Measurements from ENCODE around the gene SLC25A4. TPM values are rescaled to one million over a fixed set of nuclear protein-coding genes. Genes with fewer than 3 reads are reported as not detected.

SLC25A4 gene
- total RNA-seq, 4 donors from 2014 or later, result 135 to 158 (median 140) TPM

DNA sequence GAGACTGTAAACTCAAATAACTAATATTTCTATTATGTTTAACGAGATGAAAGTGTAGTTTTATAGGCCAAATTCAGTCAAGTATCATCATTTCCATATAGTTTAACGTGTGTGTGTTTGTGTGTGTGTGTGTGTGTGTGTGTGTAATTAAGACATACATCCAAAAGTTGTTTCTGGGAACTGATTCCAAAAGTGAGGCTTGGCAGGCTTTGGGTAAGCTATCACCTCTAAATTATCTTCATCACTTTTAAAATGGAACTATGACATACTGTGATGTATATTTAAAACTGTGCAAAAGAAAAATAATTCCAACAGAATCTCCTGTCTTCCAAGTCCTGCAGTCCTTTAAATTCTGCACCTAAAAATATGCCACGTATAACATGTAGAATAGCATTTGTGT is 19.1 kb upstream of the SLC25A4 start:
- H3K36me3 ChIP-seq, result no peaks in the 10 kb centered on the region
- intact Hi-C loops (cut with DNase I), result no loop called here
- no peak for TF ChIP-seq CTCF (IDR thresholded peaks at IDR 0.05)
- TF ChIP-seq POLR2A (IDR thresholded peaks at IDR 0.05; ENCODE audit: low read depth), result no peak
- no peak for TF ChIP-seq POLR2AphosphoS5 (IDR thresholded peaks at IDR 0.05)
- no peak for TF ChIP-seq EP300 (IDR thresholded peaks at IDR 0.05)
- no peak for DNase-seq (ENCODE audit: extremely low spot score)
- H3K4me1 ChIP-seq, result peaks cover 15 to 18% (median 17%) of the 10 kb centered on the region in 4 donors
- WGBS, result 49% methylated on average over 3 of the region's 3 CpGs
- no peak overlapping the region for H3K4me3 ChIP-seq
- H3K27ac ChIP-seq (replicated peaks in 1 of 4), result no peak overlapping the region
- no peaks in the 10 kb centered on the region for H3K9me3 ChIP-seq
- H3K27me3 ChIP-seq, result no peaks in the 10 kb centered on the region

DNA sequence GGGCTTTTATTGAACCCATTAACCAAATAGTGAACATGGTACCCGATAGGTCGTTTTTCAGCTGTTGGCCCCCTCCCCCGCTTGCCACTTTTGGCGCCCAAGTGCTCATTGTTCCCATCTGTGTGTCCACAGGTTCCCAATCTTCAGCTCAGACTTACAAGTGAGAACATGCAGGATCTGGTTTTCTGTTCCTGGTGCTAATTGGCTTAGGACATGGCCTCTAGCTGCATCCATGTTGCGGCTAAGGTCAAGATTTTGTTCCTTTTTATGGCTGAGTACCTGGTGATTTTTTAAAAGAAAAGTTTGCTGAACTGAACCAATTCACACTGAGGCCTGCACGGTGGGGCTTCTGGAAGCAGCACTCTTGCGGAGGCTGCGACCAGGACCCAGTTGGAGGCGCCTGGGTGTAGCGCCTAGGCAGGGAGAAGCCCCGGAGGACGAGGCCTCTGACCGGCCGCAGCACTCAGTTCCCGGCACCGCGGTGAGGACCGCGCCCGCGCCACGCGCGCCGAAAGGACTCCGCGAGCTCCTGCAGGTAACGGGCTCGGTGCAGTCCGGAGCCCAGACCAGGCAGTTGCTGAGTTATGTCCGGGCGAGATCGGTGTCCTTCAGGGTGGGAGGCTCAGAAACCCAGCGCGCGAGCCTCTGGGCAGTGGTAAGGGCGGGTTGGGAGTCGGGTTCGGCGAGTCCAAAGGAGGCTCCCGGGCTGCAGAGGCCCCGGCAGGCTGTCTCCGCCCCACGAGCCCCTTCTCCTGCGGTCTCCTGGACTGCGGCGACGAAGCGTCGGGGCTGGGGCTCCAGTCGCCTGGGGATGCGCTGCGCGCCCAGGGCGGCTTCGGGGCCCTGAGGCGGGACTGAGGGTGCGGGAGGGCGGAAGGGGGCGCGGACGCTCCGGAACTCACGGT is 15.8 kb upstream of the SLC25A4 start:
- DNase-seq (ENCODE audit: extremely low spot score), result no peak

DNA sequence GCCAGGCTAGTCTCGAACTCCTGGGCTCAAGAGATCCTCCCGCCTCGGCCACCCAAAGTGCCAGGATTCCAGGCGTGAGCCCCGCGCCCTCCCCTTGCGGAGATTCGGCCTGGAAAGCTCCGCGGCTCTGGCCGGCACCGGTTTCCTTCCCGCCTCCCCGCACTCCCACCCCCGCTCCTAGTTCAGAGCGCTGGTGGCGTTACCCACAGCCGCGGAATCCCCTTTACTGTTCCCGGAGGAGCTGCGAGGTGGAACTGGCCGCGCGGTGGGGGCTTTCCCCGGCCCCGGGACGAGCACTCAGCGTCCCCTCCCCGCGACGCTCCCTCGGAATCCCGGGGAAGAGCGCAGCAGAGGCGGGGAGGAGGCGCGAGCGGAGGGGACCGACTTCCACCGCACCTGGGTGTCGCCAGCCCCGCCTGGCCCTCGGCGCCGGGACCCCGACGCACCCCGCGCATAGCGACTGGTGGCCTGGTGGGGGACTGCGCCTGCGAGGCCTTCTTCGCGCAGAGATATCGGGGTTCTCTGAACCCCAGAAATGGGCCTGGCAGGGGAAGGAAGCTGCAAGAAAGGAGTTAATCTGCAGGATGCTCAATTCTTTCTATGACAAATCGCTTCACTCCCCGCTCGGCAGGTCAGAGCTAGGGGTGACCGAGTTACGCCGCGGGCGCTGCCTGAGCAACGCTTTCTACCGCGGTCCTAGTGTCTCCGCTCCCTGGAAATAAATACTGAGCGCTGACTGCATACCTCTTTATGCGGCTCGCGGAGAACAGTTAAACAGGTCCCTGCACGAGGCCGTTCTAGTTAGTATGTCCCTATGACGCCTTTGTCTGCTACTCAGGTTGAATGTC is 14.6 kb upstream of the SLC25A4 start:
- H3K9me3 ChIP-seq, result no peaks in the 10 kb centered on the region
- whole genome bisulfite sequencing, result 1% methylated on average over 25 of the region's 74 CpGs
- intact Hi-C loops (cut with DNase I), result no loop called here
- no peak for DNase-seq (ENCODE audit: extremely low spot score)
- H3K4me1 ChIP-seq, result peaks cover 6 to 21% (median 18%) of the 10 kb centered on the region in 4 donors
- peak; percentile 22 to 48 for TF ChIP-seq POLR2AphosphoS5 (IDR thresholded peaks at IDR 0.05)
- no peak for TF ChIP-seq POLR2A (IDR thresholded peaks at IDR 0.05; ENCODE audit: low read depth)
- no peak for TF ChIP-seq EP300 (IDR thresholded peaks at IDR 0.05)
- TF ChIP-seq CTCF (IDR thresholded peaks at IDR 0.05), result peak in 2 of 3 experiments; percentile 38 to 39
- no peaks in the 10 kb centered on the region for H3K36me3 ChIP-seq
- peak overlapping the region; percentile 78 to 92 (median 86) for H3K27ac ChIP-seq (replicated peaks in 1 of 4)
- no peaks in the 10 kb centered on the region for H3K27me3 ChIP-seq
- peak overlapping the region; percentile 56 to 79 (median 69) for H3K4me3 ChIP-seq

More for the DNA sequence above, 15.8 kb upstream of the SLC25A4 start:
- peak overlapping the region; percentile 56 to 79 (median 69) for H3K4me3 ChIP-seq
- no peaks in the 10 kb centered on the region for H3K27me3 ChIP-seq
- 23% methylated on average over 28 of the region's 64 CpGs for WGBS
- H3K27ac ChIP-seq (replicated peaks in 1 of 4), result peak overlapping the region; percentile 78 to 92 (median 86)
- intact Hi-C loops (cut with DNase I), result no loop called here
- no peaks in the 10 kb centered on the region for H3K9me3 ChIP-seq
- TF ChIP-seq POLR2AphosphoS5 (IDR thresholded peaks at IDR 0.05) (no peak), CTCF (IDR thresholded peaks at IDR 0.05) (no peak), EP300 (IDR thresholded peaks at IDR 0.05) (no peak), POLR2A (IDR thresholded peaks at IDR 0.05; ENCODE audit: low read depth) (no peak)
- H3K4me1 ChIP-seq, result peaks cover 6 to 21% (median 18%) of the 10 kb centered on the region in 4 donors
- no peaks in the 10 kb centered on the region for H3K36me3 ChIP-seq

DNA sequence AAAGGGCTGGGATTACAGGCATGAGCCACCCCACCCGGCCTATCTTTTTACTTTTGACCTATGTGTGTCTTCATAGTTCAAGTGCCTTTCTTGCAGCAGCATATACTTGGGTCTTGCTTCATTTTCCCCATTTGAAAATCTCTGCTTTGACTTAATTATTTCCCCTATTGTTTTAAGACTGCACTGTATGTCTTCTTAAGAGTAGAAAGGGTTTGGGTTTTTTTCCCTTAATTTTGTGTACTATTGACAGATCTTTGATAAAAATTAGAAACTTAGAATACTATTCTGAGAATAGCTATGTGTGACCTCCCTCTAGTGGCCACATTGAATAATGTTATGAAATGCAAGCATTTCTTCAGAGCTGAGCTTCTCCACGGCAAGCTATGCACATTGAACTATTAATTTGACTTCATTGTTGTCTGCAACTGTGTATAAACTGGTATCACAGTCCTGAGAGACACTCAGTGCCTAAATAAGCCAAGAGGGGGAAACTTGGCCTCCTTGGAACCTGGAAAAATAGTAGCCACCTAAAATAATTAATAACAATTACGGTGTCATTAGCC is 8.7 kb upstream of the SLC25A4 start:
- intact Hi-C loops (cut with DNase I), result loop anchor here (1.0 kb wide), 1 partner anchor 94 kb away; no protein-coding TSS in a partner anchor
- peaks cover 0 to 9% (median 0%) of the 10 kb centered on the region in 4 donors for H3K4me1 ChIP-seq
- 40% methylated on average over 3 of the region's 3 CpGs for WGBS
- no peak overlapping the region for H3K4me3 ChIP-seq
- H3K36me3 ChIP-seq, result no peaks in the 10 kb centered on the region
- H3K9me3 ChIP-seq, result no peaks in the 10 kb centered on the region
- no peak overlapping the region for H3K27ac ChIP-seq (replicated peaks in 1 of 4)
- no peak for DNase-seq (ENCODE audit: extremely low spot score)
- TF ChIP-seq POLR2AphosphoS5 (IDR thresholded peaks at IDR 0.05), result no peak
- TF ChIP-seq CTCF (IDR thresholded peaks at IDR 0.05), result peak; percentile 69 to 77 (median 77)
- no peaks in the 10 kb centered on the region for H3K27me3 ChIP-seq

Measured in esophagus muscularis mucosa (tissue), 4 donors.